ENCODE measurements around the gene SHMT2. TPM values are rescaled to one million over a fixed set of nuclear protein-coding genes. Genes with fewer than 3 reads are reported as not detected.

The SHMT2 gene
- total RNA-seq, 4 donors from 2014 or later: 62.4 to 71.8 (median 67.4) TPM

DNA sequence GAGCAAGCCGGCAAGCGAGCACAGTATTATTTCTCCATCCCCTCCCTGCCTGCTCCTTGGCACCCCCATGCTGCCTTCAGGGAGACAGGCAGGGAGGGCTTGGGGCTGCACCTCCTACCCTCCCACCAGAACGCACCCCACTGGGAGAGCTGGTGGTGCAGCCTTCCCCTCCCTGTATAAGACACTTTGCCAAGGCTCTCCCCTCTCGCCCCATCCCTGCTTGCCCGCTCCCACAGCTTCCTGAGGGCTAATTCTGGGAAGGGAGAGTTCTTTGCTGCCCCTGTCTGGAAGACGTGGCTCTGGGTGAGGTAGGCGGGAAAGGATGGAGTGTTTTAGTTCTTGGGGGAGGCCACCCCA, 16.8 kb upstream of the SHMT2 start:
- no peak for TF ChIP-seq POLR2A (IDR thresholded peaks at IDR 0.05)
- TF ChIP-seq, protein P1, sequence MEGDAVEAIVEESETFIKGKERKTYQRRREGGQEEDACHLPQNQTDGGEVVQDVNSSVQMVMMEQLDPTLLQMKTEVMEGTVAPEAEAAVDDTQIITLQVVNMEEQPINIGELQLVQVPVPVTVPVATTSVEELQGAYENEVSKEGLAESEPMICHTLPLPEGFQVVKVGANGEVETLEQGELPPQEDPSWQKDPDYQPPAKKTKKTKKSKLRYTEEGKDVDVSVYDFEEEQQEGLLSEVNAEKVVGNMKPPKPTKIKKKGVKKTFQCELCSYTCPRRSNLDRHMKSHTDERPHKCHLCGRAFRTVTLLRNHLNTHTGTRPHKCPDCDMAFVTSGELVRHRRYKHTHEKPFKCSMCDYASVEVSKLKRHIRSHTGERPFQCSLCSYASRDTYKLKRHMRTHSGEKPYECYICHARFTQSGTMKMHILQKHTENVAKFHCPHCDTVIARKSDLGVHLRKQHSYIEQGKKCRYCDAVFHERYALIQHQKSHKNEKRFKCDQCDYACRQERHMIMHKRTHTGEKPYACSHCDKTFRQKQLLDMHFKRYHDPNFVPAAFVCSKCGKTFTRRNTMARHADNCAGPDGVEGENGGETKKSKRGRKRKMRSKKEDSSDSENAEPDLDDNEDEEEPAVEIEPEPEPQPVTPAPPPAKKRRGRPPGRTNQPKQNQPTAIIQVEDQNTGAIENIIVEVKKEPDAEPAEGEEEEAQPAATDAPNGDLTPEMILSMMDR (IDR thresholded peaks at IDR 0.05): no peak
- intact Hi-C loops (cut with DNase I; ENCODE audit: low total_unique reads): no loop called here
- no peak overlapping the region for H3K4me3 ChIP-seq (ENCODE audit: low read depth, poor library complexity, severe bottlenecking)
- 69 to 72% methylated on average over 7 of the region's 7 CpGs for WGBS, 2 donors
- DNase-seq (ENCODE audit: low spot score in 2 of 2): no peak

DNA sequence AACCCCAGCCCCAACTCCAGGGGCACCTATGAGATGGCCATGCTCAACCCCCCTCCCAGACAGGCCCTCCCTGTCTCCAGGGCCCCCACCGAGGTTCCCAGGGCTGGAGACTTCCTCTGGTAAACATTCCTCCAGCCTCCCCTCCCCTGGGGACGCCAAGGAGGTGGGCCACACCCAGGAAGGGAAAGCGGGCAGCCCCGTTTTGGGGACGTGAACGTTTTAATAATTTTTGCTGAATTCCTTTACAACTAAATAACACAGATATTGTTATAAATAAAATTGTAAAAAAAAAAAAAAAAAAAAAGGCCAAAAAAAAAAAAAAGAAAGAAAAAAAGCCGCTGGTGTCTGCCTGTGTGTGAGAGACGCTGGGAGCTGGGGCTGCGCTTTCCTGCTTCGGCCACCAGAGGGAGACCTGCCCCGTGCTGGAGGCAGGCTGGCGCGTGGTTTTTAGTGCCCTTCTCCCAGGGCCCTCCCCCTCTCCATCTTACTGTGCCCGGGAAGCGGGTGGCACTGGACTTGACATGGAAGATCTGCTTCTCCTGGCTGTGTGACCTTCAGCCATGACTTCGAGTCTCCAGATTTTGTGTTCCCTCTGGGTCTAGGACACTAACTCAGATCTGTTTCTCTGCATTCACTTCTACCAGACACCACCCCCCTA, 16.3 kb upstream of the SHMT2 start:
- peak; percentile 88 to 98 for DNase-seq (ENCODE audit: low spot score in 2 of 2)
- H3K4me3 ChIP-seq (ENCODE audit: low read depth, poor library complexity, severe bottlenecking): no peak overlapping the region
- intact Hi-C loops (cut with DNase I; ENCODE audit: low total_unique reads): no loop called here
- 2 to 6% methylated on average over 16 of the region's 16 CpGs for WGBS, 2 donors
- TF ChIP-seq, protein P1 (IDR thresholded peaks at IDR 0.05): peak in 1 of 3 donors; percentile 57
- TF ChIP-seq POLR2A (IDR thresholded peaks at IDR 0.05): no peak

DNA sequence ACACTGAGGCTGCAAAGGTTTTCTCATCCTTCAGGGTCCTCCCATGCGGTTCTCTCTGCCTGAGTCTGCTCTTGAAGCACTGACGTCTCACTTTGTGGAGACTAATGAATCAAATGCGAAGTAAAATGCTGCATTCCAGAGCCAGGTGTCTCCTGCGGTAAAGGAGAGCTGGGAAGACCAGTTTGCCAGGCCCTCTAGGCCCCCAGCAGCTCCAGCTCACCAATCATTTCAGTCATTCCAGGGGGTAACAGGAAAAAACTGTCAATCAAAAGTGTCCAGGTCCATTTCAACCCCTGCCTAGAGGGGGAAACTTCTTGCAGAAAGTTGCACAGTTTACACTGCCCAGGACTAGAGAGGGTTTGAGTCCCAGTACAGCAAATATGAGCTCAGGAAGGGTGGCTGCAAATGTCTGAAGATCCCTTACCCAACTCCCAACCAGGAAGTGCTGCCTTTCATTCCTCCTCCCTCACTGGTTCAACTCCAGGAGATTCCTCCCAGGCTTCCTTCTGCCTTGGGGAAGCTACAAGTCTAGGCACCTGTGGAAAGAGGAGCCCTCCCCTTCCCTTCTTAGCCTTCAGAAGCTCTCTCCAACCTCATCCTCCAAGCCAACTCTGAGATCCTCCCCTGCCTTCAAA, 15.6 kb upstream of the SHMT2 start:
- 47 to 49% methylated on average over 4 of the region's 4 CpGs for WGBS, 2 donors
- H3K4me3 ChIP-seq (ENCODE audit: low read depth, poor library complexity, severe bottlenecking): no peak overlapping the region
- intact Hi-C loops (cut with DNase I; ENCODE audit: low total_unique reads): loop anchor here (2.0 kb wide), 1 partner anchor 27 kb away; no protein-coding TSS in a partner anchor
- TF ChIP-seq POLR2A (IDR thresholded peaks at IDR 0.05): no peak
- no peak for DNase-seq (ENCODE audit: low spot score in 2 of 2)

DNA sequence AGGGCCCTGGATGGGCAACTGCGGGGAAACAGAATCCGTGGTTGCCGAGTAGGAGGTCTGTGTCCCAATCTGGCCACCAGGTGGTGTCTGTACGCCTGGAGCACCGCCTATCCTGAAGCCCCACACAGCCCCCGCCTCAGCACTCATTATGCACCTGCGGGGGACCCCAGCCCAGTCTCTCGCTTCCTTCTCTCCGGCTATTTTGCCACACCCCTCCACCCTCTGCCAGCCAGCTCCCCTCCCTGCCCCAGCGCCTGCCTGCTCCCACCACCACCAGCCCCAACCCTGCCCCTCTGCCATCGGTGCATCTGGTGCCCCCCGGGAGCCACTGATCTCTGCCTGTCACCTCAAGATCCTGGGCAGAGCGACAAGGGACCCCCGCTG, 15.1 kb upstream of the SHMT2 start:
- TF ChIP-seq, protein P1 (IDR thresholded peaks at IDR 0.05): no peak
- no peak for TF ChIP-seq POLR2A (IDR thresholded peaks at IDR 0.05)
- 2% methylated on average over 14 of the region's 14 CpGs for WGBS, 2 donors
- DNase-seq (ENCODE audit: low spot score in 2 of 2): peak in 1 of 2 donors; percentile 92
- H3K4me3 ChIP-seq (ENCODE audit: low read depth, poor library complexity, severe bottlenecking): no peak overlapping the region
- intact Hi-C loops (cut with DNase I; ENCODE audit: low total_unique reads): loop anchor here (2.0 kb wide), 1 partner anchor 26 kb away; no protein-coding TSS in a partner anchor

DNA sequence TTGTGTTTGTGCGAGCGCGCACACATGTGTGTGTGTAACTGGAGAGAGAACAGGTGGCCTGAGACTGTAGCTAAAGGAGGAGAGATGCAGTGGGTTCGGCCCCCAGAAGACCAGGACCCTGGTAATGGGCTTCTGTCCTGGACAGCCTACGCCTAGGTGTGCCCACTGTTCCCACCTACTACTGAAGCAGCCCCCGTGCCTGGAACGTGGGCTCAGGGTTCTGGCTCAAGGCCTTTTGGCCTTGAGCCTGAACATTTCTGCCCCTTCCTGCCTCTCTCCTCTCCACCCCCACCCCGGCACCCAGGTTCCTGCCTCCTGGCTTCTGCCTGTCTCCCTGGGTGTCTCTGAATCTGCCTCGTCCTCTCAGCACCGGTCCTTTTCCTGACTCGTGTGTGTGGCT, 14.4 kb upstream of the SHMT2 start:
- TF ChIP-seq, protein P1 (IDR thresholded peaks at IDR 0.05): no peak
- TF ChIP-seq POLR2A (IDR thresholded peaks at IDR 0.05): no peak
- intact Hi-C loops (cut with DNase I; ENCODE audit: low total_unique reads): loop anchor here (2.0 kb wide), 1 partner anchor 26 kb away; no protein-coding TSS in a partner anchor
- WGBS, 2 donors: 21 to 24% methylated on average over 11 of the region's 11 CpGs

DNA sequence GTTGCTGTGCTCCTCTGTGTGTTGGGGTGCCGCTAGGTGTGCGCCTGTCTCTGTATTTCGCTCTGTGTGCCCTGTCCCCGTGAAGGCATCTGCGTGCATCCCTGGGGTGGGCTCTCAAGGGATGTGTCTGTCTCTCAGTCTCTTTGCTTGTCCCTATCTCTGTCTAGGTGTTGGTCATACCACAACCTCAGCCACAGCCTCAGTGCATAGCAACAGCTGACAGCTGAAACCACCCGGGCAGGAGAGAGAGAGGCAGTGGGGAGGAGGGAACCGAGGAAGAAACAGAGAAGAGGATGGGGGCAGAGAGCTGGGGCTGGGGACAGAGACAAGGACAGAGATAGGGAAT, 13.9 kb upstream of the SHMT2 start:
- intact Hi-C loops (cut with DNase I; ENCODE audit: low total_unique reads): loop anchor here (2.0 kb wide), 1 partner anchor 25 kb away; no protein-coding TSS in a partner anchor
- no peak for TF ChIP-seq POLR2A (IDR thresholded peaks at IDR 0.05)
- TF ChIP-seq, protein P1 (IDR thresholded peaks at IDR 0.05): no peak
- no peak for DNase-seq (ENCODE audit: low spot score in 2 of 2)
- 8 to 12% methylated on average over 7 of the region's 7 CpGs for WGBS, 2 donors
- no peak overlapping the region for H3K4me3 ChIP-seq (ENCODE audit: low read depth, poor library complexity, severe bottlenecking)

More for the DNA sequence above, 14.4 kb upstream of the SHMT2 start:
- no peak overlapping the region for H3K4me3 ChIP-seq (ENCODE audit: low read depth, poor library complexity, severe bottlenecking)
- no peak for DNase-seq (ENCODE audit: low spot score in 2 of 2)
